HG03066 (cell line): Measurements from ENCODE around the gene UBR2.
"Not testable (repeated sequence)": the region's sequence is repeated elsewhere in the genome, so short reads cannot be mapped to it uniquely, and the experiment has no call there.

Experiments
- ATAC-seq: cut with Tn5 transposase; IDR thresholded peaks from one replicate; pipeline ENCODE4 v1.9.1; 2021; ENCODE audit warnings: low read depth; ENCODE audit not compliant: unreplicated experiment

UBR2 gene

DNA sequence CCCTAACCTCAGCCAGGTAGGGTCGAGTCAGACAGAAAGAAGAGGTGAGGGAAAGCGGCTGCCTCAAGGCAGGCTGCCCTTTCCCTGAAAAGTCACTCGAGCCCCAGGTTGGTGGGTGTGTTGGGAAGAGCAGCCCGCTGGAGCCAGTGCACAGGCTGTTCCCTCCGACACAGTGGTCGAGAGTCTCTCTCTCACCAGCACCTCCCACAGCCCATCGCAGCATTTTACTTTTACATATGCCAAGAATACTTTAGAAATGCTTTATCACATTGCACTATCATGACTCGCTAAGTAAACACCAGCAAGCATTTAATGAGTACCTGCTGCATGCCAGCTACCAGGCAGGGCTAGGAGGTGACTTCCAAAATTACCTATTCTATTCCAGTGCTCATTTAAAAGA lies 156.9 kb downstream of the UBR2 start:
- no peak for ATAC-seq

DNA sequence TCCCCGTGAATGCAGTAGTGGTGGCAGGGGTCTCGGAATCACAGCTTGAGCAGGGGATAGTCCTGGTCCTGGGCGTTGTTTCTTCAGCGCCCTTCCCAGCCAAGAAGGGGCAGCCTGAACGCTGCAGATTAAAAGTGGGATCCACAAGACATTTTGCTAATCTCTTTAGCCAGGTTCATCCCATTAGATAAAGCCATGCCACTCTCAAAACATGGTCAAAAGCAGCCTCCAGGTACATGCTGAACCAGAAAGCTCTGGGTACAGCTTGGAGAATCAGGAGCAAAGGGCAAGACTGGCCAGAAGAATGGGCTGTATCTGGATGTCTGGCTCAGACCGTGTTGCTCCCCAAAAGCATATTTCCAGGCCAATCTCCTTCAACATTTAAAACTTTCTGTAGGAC lies 158.7 kb downstream of the UBR2 start, which contains the start of gene PRPH2:
Gene PRPH2 (minus strand): TSS at position 101 of the 400 bp plus-strand sequence. CDS start 263 bp downstream, outside the sequence.
- no peak for ATAC-seq

DNA sequence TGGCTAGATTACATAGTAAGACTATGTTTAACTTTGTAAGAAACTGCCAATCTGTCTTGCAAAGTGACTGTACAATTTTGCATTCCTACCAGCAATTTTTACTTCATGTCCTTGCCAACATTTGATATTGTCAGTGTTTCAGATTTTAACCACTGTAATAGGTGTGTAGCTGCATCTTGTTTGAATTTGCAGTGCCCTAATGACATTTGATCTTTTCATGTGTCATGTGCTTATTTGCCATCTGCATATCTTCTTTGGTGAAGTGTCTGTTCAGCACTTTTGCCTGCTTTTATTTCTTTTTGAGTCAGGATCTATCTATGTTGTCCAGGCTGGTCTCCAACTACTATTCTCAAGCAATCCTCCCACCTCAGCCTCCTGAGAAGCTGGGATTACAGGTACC lies 161.0 kb downstream of the UBR2 start:
- ATAC-seq, result no peak

DNA sequence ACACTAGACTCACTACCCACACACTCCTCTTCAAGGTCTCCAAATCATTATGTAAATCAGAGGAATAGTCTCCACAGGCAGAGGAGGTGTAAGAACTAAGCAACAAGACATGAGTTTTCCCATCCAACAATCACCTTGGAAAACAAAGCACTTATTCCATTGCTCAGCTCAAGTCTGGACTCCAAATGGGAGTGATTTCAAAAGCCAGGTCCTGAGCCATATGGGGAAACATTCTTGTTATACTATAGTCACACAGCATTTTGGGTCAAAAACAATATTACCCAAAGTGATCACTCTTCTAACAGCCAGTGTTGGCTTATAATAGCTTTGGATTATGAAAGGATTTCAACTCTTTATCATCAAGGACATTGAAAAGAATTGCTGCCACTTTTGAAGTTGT lies 162.2 kb downstream of the UBR2 start:
- ATAC-seq, result no peak

DNA sequence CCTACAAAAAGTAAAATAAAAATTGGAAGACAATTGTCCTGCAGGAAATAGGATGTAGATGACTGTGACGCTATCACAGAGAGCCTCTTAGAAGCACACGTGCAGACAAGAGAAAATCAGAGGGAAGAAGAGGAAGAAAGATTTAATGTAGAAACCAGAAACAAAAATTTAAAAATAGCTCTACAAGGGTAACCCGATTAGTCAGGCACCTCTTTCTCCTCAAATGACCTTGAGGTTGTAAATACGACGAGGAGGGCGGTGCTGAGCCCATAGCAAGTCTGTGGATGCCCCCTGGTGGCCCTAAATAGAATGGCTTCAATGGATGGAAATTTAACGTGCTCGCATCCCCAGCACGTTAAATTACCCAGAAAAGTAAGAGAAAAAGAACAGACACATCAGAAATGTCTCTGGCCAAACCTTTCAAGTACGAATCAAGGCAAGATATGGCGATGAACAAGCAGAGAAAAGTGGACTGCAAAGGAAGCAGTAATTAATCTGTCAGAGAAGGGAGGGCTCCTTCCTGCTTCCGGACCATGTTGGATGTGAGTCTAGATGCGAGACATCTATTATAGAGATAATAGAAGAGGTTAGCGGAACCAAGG lies 162.8 kb downstream of the UBR2 start:
- ATAC-seq, result peak; percentile 58

DNA sequence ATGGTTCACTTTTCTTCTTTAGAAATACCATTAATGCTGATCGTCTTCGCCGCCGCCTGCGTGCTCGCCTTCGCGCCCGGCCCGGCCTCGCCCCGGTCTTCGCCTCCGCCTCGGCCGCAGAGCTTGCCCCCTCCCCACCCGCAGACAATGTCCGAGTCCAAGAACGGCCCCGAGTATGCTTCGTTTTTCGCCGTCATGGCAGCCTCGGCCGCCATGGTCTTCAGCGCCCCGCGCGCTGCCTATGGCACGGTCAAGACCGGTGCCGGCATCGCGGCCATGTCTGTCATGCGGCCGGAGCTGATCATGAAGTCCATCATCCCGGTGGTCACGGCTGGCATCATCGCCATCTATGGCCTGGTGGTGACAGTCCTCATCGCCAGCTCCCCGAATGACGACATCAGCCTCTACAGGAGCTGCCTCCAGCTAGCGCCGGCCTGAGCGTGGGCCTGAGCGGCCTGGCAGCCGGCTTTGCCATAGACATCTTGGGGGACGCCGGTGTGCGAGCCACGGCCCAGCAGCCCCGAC lies 163.3 kb downstream of the UBR2 start:
- ATAC-seq, result no peak

DNA sequence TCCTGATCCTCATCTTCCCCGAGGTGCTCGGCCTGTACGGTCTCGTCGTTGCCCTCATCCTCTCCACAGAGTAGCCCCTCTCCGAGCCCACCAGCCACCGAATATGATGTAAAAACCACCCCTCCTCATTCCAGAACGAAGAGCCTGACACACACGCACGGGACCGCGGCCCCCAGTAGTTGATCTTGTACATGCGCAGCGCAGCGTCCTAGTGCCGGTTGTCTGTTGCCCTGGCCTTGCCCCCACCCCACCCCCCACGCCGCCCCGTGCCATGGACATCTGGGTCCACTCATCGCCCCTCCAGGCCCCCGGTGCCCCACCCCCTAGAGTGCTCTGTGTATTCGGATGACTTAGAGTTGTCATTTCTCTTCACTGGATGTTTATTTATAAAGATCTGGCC lies 163.8 kb downstream of the UBR2 start:
- no peak for ATAC-seq

DNA sequence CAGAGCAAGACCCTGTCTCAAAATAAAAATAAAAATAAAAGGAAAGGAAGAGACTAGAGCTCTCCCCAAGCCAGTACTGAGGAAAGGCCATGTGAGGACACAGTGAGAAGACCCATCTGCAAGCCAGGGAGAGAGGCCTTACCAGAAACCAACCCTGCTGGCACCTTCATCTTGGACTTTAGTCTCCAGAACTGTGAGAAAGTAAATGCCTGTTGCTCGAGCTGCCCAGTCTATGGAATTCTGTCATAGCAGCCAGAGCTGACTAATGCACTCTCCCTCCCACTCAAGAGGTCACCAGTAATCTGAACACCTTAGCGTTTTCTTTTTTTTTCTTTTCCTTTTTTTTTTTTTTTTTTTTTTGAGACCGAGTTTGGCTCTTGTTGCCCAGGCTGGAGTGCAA lies 165.9 kb downstream of the UBR2 start:
- no peak for ATAC-seq

DNA sequence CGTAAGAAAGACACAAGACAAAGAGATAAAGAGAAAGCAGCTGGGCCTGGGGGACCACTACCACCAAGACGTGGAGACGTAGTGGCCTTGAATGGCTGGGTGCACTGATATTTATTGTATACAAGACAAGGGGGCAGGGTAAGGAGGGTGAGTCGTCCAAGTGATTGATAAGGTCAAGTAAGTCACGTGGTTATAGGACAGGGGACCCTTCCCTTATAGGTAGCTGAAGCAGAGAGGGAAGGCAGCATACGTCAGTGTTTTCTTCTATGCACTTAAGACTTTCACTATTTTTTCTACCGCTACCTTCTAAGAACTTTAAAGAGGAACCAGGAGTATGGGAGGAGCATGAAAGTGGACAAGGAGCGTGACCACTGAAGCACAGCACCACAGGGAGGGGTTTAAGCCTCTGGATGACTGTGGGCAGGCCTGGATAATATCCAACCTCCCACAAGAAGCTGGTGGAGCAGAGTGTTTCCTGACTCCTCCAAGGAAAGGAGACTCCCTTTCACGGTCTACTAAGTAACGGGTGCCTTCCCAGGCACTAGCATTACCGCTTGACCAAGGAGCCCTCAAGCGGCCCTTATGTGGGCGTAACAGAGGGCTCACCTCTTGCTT lies 170.1 kb downstream of the UBR2 start:
- not testable (repeated sequence) for ATAC-seq

DNA sequence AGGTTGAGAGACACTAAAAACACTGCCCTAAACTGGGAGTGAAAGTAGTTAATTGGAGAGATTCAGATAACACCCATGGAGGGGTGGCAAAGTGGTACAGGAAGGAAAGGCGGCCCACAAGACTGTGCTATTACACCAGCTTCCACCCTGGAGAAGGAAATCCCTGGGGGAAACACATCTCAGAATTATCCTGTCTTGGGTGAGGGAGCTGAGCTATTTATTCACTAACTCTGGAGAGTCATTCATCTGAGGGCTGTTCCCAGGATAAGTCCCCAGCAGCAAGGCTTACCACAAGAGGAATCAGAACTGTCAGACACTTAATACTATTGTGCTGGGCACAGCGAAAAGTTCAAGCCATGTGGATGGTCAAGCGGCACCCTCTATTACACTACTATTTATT lies 172.1 kb downstream of the UBR2 start:
- no peak for ATAC-seq

DNA sequence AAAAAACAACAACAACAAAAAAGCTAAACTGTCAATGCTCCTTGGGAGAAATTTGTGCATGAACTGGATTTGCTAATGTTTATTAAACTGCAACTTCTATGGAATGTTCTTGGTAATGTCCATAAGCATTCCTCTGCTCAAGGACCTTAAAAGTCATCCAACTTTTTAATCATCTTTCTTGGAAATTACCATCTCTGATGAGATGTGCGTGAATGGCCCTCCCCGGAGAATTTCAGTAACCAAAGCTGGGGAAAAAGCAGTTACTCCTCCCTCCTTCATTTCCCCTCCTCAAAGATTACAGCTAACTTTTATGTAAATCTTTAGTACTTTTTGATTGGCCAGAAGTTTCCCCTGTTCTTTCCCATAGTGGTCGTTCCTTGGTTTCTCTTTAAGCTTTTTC lies 176.9 kb downstream of the UBR2 start:
- ATAC-seq, result no peak

DNA sequence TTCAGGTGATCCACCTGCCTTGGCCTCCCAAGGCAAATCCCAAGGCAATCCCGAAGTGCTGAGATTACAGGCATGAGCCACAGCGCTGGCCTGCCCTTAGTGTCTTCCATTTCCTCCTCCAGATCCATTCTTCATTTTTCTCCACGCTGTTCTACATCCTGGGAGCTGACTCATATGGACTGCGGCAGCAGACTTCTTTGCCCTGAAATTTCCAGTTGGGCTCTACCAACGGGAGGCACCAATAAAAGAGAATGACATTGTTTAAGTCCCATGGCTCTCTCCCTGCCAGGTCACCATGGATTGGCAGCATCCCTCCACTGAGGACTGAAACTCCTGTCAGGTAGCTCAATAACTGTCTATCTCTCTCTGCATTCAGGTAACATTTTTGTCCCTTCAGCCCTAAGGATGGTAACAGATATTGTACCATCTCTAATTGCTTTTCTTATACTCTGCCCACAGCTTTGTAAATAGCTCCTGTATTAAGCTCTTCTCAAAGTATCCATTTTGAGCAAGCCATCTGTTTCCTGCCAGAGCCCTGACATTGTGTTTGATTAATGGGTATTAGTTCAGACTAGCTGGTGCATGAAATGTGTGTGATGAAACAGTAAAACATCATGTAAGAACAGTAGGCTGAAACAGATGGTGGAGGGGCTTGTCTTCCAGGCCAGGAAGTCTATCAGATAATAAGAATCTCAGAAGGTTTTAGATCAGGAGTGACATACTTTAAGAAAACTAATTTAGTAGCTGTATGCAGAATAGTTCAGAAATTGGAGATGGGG lies 178.5 kb downstream of the UBR2 start:
- ATAC-seq, result no peak
